Astrocyte of the spinal cord (primary cell): ENCODE measurements around the gene TRDN.

Source experiments
- DNase-seq: peaks from one replicate; pipeline ENCODE4 v3.0.0; 2011; ENCODE audit warnings: low read depth, low spot score
- H3K4me3 ChIP-seq: 2 replicates; pipeline ENCODE4 v1.5.1; 2011; ENCODE audit warnings: low read depth, mild to moderate bottlenecking, low read length, moderate library complexity
- CTCF ChIP-seq: IDR thresholded peaks from 2 replicates; pipeline ENCODE4 v1.5.1; 2012; ENCODE audit warnings: low read depth, mild to moderate bottlenecking, low read length, inconsistent platforms
- in situ Hi-C: cut with HindIII; loops from 2 replicates; pipeline ENCODE4 v1.10.0; 2017; ENCODE audit warnings: low sequenced_read_pairs

Gene TRDN

DNA sequence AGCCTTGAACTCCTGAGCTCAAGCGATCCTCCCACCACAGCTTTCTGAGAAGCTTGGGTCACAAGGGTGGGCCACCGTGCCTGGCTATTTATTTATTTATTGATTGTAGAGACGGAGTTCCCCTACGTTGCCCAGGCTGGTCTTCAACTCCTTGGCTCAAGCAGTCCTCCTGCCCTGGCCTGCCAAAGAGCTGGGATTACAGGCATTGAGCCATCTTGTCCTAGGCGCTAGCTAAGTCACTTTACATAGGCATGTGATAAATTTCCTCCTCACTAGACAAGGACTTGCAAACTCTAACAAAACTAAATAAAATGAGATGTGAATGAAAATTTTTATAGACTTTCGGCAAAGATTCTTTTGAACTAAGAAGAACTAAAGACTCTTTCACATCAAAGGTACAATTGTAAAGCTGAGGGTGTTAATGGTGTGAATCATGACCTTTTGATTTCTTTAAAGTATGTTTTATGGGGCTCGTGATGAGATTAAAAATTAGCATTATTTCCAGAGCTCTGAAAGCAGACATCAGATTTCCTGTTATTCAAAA is 428.7 kb downstream of the TRDN start:
- H3K4me3 ChIP-seq, result no peak overlapping the region
- no peak for TF ChIP-seq CTCF

DNA sequence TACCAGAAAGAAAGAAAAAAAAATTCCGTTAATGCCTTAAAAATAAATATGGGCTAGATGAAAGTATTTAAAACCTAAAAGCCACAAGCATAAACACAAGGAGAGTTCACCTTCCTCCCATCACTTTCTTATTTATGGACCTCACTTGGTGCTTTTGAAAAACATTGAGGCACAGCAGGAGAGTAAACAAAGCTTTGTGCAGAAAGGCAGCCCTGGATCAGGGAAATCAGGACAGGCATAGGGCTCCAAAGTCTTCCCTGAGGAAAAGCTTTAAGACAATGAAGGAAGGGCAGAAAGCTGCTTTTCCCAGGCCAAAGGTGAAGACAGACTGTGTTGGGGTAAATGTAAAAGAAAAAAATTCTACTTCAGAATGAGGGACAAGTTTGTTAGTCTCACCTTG is 432.8 kb downstream of the TRDN start:
- in situ Hi-C loops, result no loop called here
- DNase-seq, result no peak
- H3K4me3 ChIP-seq, result no peak overlapping the region
- no peak for TF ChIP-seq CTCF

More for the DNA sequence above, 428.7 kb downstream of the TRDN start:
- DNase-seq, result no peak
- in situ Hi-C loops, result no loop called here

GRCh38 chr6:123201869-123202372 is 434.8 kb downstream of the TRDN start:
- H3K4me3 ChIP-seq, result no peak overlapping the region
- in situ Hi-C loops, result no loop called here
- TF ChIP-seq CTCF, result no peak
- DNase-seq, result no peak

GRCh38 chr6:123193298-123193697 is 443.5 kb downstream of the TRDN start:
- no peak overlapping the region for H3K4me3 ChIP-seq
- no peak for DNase-seq
- no peak for TF ChIP-seq CTCF
- in situ Hi-C loops, result no loop called here

GRCh38 chr6:123189816-123190215 is 446.9 kb downstream of the TRDN start:
- no peak for DNase-seq
- H3K4me3 ChIP-seq, result no peak overlapping the region
- in situ Hi-C loops, result no loop called here
- no peak for TF ChIP-seq CTCF

- no peak for DNase-seq
- H3K4me3 ChIP-seq, result no peak overlapping the region
- in situ Hi-C loops, result no loop called here
- TF ChIP-seq CTCF, result no peak
These were observed 453.8 kb downstream of the TRDN start for GRCh38 chr6:123182998-123183397.
